NCI-H526 treated with DMSO at 0.1 percent for 48 hours (cell line): ENCODE data around the gene COTL1.
"Not testable (repeated sequence)": the region's sequence is repeated elsewhere in the genome, so short reads cannot be mapped to it uniquely, and the experiment has no call there.

Source experiments
- DNase-seq: peaks from one replicate; lab custom pipeline; 2025; lab: John Stamatoyannopoulos, UW

Gene COTL1

DNA sequence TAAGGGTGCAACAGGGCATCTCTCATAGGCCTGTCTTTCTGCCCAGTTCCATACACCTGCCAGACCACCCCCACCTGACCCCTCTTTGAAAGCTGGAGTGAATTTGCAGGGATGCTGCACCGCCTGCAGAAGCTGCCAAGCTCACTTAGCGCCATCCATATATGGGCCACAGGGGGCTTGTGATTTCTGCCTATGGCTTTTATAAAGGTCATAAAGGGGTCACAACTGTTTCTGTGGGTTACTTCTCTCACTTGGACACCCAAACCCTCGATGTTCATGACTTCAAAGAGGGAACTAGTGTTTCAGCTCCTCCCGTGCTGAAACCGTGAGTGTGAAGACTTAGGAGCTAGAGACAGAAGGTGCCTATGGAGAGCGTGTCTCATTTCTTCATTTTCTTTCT lies 89.6 kb downstream of the COTL1 start:
- DNase-seq, result no peak

DNA sequence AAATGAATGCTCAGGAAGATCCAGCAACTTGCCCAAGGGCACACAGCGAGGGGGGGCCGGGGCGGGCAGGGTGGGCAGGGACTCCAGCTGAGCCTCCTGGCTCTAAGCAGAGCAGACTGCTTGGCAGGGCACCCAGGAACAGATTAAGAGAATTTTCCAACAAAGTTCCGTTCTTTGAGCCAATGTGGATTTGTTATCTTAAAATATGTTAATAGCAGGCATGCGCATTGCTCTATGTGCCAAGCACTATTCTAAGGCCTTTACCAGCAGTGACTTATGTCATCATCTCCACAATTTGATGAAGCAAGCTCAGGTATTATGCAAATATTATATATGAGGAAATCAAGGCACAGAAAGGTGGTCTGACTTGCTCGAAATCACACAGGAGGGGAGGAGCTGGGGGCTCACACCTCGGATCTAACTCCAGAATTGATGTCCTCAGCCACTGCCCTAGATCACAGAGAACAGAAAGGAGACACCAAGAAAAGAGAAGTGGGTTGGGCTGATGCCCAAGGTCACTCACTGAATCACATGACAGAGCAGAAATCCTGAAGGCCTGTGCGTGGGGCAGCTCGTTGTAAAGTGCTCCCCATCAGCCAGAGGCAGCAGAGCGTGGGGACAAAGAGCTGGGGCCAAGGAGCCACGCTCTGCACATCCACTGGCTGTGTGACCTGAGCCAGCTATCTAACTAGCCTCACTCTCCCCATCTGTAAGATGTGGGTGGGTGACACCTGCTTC lies 90.2 kb downstream of the COTL1 start:
- DNase-seq, result no peak

DNA sequence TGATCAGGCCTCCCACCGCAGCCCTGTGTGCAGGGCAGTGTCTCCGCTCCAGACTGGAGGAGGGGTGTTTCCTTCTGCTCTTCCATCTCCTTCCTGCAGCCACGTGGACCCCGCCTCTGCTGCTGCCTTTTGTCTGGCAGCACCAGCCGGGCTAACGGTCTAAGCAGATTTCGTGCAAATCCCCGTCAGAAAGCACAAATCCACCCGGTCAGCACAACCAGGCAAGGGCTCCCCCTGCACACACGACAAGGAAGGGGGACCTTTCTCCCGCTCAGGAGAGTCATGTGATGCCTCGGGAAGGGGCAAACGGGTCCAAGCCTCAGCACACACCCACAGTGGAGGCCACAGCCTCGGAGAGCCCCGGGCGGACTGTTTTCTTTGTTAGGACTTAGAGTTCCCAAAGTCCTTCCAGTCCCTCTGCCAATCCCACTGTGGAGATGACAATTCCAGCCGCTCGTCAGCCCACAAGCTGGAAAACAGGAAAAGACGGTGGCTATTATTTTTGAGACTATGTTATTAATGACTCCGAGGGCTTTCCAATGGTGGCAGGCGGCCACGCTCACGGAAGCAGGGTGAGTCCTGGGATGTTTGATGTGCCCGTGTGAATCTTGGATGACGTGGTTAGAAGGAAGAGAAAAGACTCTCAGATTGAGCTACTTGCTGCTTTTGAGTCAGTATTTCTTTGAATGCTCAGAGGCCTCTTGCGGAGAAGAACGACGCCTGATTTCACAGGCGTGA lies 90.9 kb downstream of the COTL1 start:
- DNase-seq, result no peak

DNA sequence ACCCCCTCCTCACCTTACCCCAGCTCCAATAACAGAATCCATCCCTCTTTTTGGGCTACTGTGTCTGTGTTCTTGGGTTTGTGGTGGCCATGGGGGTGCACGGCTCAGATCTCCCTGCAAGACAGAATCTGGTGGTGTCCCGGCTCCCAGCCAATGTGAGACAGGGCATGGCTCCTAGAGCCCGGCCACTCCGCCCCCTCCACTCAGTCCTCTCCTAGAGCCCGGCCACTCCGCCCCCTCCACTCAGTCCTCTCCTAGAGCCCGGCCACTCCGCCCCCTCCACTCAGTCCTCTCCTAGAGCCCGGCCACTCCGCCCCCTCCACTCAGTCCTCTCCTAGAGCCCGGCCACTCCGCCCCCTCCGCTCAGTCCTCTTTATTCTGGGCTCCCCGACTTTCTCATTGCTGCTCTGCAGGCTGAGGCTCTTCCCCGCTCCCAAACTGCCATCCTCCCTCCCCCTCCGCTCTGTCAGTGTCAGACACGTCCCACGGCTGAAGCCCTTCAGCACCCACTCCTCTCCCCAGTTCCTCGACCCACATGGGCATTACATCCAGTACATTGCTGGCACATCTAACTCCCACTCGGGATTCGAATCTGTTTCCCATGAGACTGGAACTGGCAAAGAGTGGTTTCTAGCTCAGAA lies 92.8 kb downstream of the COTL1 start:
- not testable (repeated sequence) for DNase-seq

DNA sequence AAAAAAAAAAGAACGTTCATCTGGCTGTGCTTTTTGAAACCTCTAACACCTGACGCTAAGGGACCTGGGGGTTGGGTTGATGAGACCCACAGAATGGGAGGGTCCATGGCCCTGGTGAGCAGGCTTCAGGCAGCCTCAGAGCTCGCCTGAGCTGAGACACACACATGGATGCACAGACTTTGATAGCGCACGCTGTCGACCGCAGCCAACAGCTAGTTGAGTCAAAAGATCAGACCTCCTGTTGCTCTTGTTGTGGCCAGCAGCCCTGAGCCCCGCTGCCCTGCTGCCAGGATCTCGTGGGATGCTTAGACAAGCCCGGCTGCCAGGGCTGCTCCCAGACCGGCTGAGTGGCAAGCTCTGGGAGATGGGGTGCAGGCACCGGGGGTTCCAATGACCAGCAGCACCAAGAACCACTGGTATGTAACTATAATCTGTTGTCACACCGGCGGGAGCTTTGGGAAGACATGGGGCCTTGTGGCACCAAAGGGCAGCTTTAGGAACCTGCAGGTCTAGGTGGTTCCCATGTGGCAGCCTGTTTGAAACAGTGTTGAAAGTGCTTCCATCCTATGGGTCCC lies 93.4 kb downstream of the COTL1 start:
- no peak for DNase-seq

DNA sequence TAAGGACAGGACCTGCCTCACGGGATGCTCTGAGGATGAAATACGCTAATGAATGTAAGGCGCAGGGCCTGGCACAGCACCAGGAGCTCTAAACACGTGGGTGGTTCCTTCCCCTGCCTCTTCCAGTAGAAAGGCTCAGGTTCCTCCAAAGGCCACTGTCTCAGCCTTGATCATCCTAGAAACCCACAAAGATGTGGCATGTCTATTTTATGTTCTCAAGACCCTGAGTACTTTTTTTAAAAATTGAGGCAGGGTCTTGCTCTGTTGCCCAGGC lies 96.4 kb downstream of the COTL1 start:
- DNase-seq, result no peak

DNA sequence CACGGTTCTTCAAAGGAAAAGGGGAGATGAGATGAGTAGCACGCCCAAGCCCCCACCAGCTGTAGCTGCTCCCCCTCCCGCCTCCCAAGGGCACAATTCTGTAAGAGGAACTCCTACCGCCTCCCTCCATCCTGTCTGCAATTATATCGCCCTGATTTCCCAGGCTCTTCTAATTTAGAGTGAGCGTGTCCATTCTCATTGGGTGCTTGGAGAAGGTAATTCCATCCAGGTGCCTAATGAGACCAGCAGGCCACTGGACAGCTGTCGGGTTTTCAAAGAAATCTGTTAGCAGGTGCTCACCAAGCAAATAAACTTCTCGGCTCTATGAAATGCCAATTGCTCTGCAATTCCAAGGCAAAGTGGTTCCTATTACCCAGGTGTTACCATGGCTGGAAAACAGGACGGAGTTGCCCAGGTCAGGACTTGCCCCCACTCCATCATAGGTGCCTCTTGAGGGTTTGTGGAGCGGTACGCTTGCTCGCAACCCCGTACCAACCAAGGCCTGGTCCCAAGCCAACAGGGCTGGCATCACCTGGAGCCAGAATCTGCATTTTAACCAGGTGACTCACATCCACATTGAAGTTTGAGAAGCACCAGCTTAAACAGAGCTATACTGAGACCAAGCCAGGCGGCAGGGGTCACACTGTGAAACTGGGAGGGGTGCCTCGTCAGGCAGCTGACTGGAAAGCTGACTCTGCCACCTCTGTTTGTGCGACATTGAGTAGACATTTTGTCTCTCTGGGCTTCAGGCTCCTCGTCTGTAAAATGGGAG lies 97.0 kb downstream of the COTL1 start:
- no peak for DNase-seq

DNA sequence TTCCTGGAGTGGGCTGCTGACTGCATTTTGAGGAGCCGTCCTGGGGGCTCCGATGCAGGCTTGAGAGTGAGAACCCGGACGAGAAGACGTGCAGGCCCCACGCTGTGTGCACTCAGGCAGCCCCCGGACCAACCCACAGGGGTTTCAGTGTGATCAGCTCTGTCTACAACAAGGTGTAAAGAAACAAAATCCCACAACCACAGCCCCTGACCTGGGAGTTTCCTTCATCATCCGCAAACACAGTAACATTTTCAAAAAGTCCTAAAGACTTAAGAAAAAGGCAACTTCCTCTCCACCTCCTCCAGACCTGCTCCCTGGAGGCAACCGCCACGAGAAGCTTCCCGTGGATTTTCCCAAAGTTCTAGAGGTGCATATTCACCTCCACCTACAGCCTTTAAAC lies 98.0 kb downstream of the COTL1 start:
- DNase-seq, result no peak

DNA sequence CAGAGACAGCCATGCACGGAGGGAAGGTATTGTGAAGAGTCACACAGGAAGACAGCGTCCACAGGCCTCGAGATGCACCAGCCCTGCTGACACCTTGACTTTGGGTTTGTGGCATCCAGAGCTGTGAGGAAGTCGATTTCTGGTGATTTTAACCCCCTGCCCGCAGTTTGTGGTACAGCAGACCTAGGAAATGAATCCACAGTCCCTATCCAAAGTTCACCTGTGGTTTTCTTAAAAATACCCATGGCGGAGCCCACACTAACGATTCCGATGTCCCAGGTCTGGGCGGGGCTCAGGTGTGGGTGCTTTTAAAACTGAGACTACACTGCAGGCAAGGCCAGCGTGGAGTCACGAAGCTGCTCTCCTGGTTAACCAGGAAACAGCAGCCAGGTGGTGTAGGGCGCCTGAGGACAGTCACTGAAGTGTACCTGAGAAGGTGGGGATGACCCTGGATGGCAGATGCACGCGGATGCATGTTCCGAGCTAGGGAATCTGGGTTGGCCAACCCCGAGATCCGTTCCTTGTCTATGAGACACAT lies 99.0 kb downstream of the COTL1 start:
- no peak for DNase-seq

DNA sequence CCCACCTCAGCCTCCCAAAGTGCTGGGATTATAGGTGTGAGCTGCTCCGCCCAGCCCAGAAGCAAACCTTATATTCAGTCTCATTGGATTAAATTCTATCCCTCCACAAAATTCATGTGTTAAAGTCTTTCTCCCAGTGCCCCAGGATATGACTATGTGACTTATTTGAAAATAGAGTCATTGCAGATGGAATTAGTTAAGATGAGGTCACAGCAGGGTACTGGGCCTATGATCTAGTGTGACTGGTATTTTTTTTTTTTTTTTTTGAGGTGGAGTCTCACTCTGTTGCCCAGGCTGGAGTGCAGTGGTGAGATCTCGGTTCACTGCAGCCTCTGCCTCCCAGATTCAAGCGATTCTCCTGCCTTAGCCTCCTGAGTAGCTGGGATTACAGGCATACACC lies 99.7 kb downstream of the COTL1 start:
- not testable (repeated sequence) for DNase-seq

DNA sequence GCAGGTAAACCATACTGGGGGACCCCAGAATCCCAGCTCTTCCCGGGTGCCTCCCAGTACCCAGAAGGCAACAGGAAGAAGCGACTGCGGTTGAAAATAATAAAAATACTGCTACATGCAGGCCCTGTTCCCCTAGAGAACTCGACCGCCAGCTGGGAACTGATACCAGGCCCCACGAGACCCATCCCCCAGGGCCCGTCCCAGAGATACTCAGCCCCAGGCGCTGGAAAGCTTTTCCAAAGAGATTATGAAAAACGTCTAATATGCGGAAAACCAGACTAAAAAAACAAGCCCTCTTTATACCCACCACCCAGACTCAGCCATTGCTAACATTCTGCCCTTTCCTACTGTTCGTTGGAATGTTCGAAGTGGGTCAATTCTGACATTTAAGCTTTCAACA lies 100.5 kb downstream of the COTL1 start:
- DNase-seq, result no peak
